Measurements from ENCODE around the gene TGFBR3.

TGFBR3 gene

GRCh38 chr1:91864017-91864700, 21.8 kb downstream of the TGFBR3 start (continued):
- TF ChIP-seq ZSCAN5A (tag by site-specific recombination; IDR thresholded peaks at IDR 0.05) (no peak), KLF17 (tag by site-specific recombination; IDR thresholded peaks at IDR 0.05) (no peak), ZNF23 (tag by site-specific recombination; IDR thresholded peaks at IDR 0.05; ENCODE audit: borderline replicate concordance) (no peak), ZNF561 (tag by site-specific recombination; IDR thresholded peaks at IDR 0.05; ENCODE audit: borderline replicate concordance) (peak; percentile 71), ZNF610 (tag by site-specific recombination; IDR thresholded peaks at IDR 0.05; ENCODE audit: borderline replicate concordance) (peak; percentile 47; the same call in 1 of the 2 replicates), ZNF239 (tag by site-specific recombination; IDR thresholded peaks at IDR 0.05) (no peak), ZFHX2 (tag by site-specific recombination; conservative IDR thresholded peaks at IDR 0.05) (no peak), ZNF654 (tag by site-specific recombination; IDR thresholded peaks at IDR 0.05; ENCODE audit: low read depth) (no peak), ZBTB48 (tag by site-specific recombination; IDR thresholded peaks at IDR 0.05) (no peak; the same call in 1 of the 2 replicates), PBX3 (CRISPR knock-in tag; IDR thresholded peaks at IDR 0.05) (no peak), SALL2 (tag by site-specific recombination; IDR thresholded peaks at IDR 0.05; ENCODE audit: borderline replicate concordance) (no peak), ZNF2 (tag by site-specific recombination; IDR thresholded peaks at IDR 0.05) (peak; percentile 45; the same call in 1 of the 2 replicates), ZBTB8A (tag by site-specific recombination; IDR thresholded peaks at IDR 0.05) (peak; percentile 62), ZNF555 (tag by site-specific recombination; conservative IDR thresholded peaks at IDR 0.05) (no peak), MZF1 (tag by site-specific recombination; IDR thresholded peaks at IDR 0.05; ENCODE audit: borderline replicate concordance) (0 out of 2 replicates have a peak, but pooled peaks have one; percentile 65), ZNF121 (tag by site-specific recombination; IDR thresholded peaks at IDR 0.05) (no peak), BCL11B (tag by site-specific recombination; IDR thresholded peaks at IDR 0.05; ENCODE audit: low read depth) (peak; percentile 74; the same call in 1 of the 2 replicates), ZNF157 (tag by site-specific recombination; IDR thresholded peaks at IDR 0.05) (no peak), ZNF510 (tag by site-specific recombination; IDR thresholded peaks at IDR 0.05; ENCODE audit: insufficient replicate concordance) (no peak), ZNF132 (tag by site-specific recombination; IDR thresholded peaks at IDR 0.05; ENCODE audit: borderline replicate concordance) (no peak), ZNF280C (tag by site-specific recombination; IDR thresholded peaks at IDR 0.05) (no peak), ZNF645 (tag by site-specific recombination; IDR thresholded peaks at IDR 0.05) (no peak), ZFP69B (tag by site-specific recombination; IDR thresholded peaks at IDR 0.05) (no peak), ZNF311 (tag by site-specific recombination; IDR thresholded peaks at IDR 0.05; ENCODE audit: borderline replicate concordance) (no peak), ZNF558 (tag by site-specific recombination; IDR thresholded peaks at IDR 0.05) (peak; percentile 22; the same call in 1 of the 2 replicates), ZNF335 (tag by site-specific recombination; conservative IDR thresholded peaks at IDR 0.05) (peak; percentile 37)
- TF ChIP-seq, protein P1, sequence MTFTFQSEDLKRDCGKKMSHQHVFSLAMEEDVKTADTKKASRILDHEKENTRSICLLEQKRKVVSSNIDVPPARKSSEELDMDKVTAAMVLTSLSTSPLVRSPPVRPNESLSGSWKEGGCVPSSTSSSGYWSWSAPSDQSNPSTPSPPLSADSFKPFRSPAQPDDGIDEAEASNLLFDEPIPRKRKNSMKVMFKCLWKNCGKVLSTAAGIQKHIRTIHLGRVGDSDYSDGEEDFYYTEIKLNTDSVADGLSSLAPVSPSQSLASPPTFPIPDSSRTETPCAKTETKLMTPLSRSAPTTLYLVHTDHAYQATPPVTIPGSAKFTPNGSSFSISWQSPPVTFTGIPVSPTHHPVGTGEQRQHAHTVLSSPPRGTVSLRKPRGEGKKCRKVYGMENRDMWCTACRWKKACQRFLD (tag by site-specific recombination; IDR thresholded peaks at IDR 0.05) = no peak
- TF ChIP-seq, protein P2, sequence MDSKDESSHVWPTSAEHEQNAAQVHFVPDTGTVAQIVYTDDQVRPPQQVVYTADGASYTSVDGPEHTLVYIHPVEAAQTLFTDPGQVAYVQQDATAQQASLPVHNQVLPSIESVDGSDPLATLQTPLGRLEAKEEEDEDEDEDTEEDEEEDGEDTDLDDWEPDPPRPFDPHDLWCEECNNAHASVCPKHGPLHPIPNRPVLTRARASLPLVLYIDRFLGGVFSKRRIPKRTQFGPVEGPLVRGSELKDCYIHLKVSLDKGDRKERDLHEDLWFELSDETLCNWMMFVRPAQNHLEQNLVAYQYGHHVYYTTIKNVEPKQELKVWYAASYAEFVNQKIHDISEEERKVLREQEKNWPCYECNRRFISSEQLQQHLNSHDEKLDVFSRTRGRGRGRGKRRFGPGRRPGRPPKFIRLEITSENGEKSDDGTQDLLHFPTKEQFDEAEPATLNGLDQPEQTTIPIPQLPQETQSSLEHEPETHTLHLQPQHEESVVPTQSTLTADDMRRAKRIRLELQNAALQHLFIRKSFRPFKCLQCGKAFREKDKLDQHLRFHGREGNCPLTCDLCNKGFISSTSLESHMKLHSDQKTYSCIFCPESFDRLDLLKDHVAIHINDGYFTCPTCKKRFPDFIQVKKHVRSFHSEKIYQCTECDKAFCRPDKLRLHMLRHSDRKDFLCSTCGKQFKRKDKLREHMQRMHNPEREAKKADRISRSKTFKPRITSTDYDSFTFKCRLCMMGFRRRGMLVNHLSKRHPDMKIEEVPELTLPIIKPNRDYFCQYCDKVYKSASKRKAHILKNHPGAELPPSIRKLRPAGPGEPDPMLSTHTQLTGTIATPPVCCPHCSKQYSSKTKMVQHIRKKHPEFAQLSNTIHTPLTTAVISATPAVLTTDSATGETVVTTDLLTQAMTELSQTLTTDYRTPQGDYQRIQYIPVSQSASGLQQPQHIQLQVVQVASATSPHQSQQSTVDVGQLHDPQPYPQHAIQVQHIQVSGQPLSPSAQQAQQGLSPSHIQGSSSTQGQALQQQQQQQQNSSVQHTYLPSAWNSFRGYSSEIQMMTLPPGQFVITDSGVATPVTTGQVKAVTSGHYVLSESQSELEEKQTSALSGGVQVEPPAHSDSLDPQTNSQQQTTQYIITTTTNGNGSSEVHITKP (tag by site-specific recombination; IDR thresholded peaks at IDR 0.05) = no peak
